Calu3 (cell line): ENCODE results near the gene FKBP15. TPM values are rescaled to one million over a fixed set of nuclear protein-coding genes. Genes with fewer than 3 reads are reported as not detected.

Experiments
- BruUV-seq: library from RNA; stranded (reverse); fragments of 400-500 nt; replicated peaks from 2 replicates; lab custom pipeline; 2021; lab: Mats Ljungman, UMichigan
- CTCF ChIA-PET: fragments of 300-600 bp; sonication (Branson Sonifier 250); formaldehyde crosslinking; loops from one replicate; lab custom pipeline; 2022; ENCODE audit warnings: antibody characterized with exemption; lab: Charles Lee
- DNase-seq: peaks from one replicate; pipeline ENCODE4 v3.0.0; 2022
- H3K27ac Mint-ChIP-seq: one replicate; pipeline ENCODE4 v1.8.0; 2022; ENCODE audit warnings: mixed read lengths; ENCODE audit not compliant: unreplicated experiment
- H3K27me3 Mint-ChIP-seq: one replicate; pipeline ENCODE4 v1.8.0; 2022; ENCODE audit warnings: mixed read lengths; ENCODE audit not compliant: unreplicated experiment
- H3K36me3 Mint-ChIP-seq: one replicate; pipeline ENCODE4 v1.8.0; 2022; ENCODE audit warnings: mild to moderate bottlenecking, moderate library complexity, mixed read lengths; ENCODE audit not compliant: insufficient read depth, unreplicated experiment
- H3K4me1 Mint-ChIP-seq: one replicate; pipeline ENCODE4 v1.8.0; 2022; ENCODE audit warnings: mild to moderate bottlenecking, low read depth, mixed read lengths; ENCODE audit not compliant: unreplicated experiment
- H3K4me3 Mint-ChIP-seq: one replicate; pipeline ENCODE4 v1.8.0; 2022; ENCODE audit warnings: mild to moderate bottlenecking, low read depth, moderate library complexity, mixed read lengths; ENCODE audit not compliant: unreplicated experiment
- H3K9me3 Mint-ChIP-seq: one replicate; pipeline ENCODE4 v1.8.0; 2022; ENCODE audit warnings: low read depth, mixed read lengths; ENCODE audit not compliant: unreplicated experiment
- CTCF ChIP-seq: fragments of 200-600 bp; IDR thresholded peaks from one replicate; pipeline ENCODE4 v1.8.0; 2022; ENCODE audit warnings: antibody characterized with exemption; ENCODE audit not compliant: unreplicated experiment
- intact Hi-C: fragments of 100-400 bp; cut with micrococcal nuclease; formaldehyde crosslinking; loops from one replicate; pipeline ENCODE4 v1.10.0; 2022; ENCODE audit not compliant: unreplicated experiment
- total RNA-seq: library from RNA; stranded (reverse); gene quantifications from 2 replicates; pipeline ENCODE4 v1.2.3, GENCODE V29; 2022

Gene FKBP15
- total RNA-seq, 1 experiment from 2014 or later = 19.2 TPM

GRCh38 chr9:113187929-113188595 lies 33.0 kb downstream of the FKBP15 start:
- no peaks in the 10 kb centered on the region for H3K4me1 Mint-ChIP-seq
- CTCF ChIA-PET = no interaction called here
- H3K36me3 Mint-ChIP-seq = no peaks in the 10 kb centered on the region
- TF ChIP-seq CTCF = no peak
- intact Hi-C loops = no loop called here
- no peak overlapping the region for H3K4me3 Mint-ChIP-seq
- peak; percentile 1 for DNase-seq
- H3K9me3 Mint-ChIP-seq = no peaks in the 10 kb centered on the region
- no peaks in the 10 kb centered on the region for H3K27me3 Mint-ChIP-seq
- no TSS peak for BruUV-seq
- H3K27ac Mint-ChIP-seq = no peak overlapping the region

GRCh38 chr9:113186137-113186755 lies 34.8 kb downstream of the FKBP15 start:
- no peaks in the 10 kb centered on the region for H3K9me3 Mint-ChIP-seq
- intact Hi-C loops = no loop called here
- H3K4me3 Mint-ChIP-seq = no peak overlapping the region
- H3K27ac Mint-ChIP-seq = no peak overlapping the region
- DNase-seq = no peak
- H3K27me3 Mint-ChIP-seq = no peaks in the 10 kb centered on the region
- no TSS peak for BruUV-seq
- CTCF ChIA-PET = no interaction called here
- no peaks in the 10 kb centered on the region for H3K36me3 Mint-ChIP-seq
- no peak for TF ChIP-seq CTCF
- no peaks in the 10 kb centered on the region for H3K4me1 Mint-ChIP-seq

- no peak overlapping the region for H3K27ac Mint-ChIP-seq
- CTCF ChIA-PET = no interaction called here
- no peaks in the 10 kb centered on the region for H3K36me3 Mint-ChIP-seq
- no peaks in the 10 kb centered on the region for H3K9me3 Mint-ChIP-seq
- no peaks in the 10 kb centered on the region for H3K4me1 Mint-ChIP-seq
- TF ChIP-seq CTCF = no peak
- intact Hi-C loops = no loop called here
- no peaks in the 10 kb centered on the region for H3K27me3 Mint-ChIP-seq
- H3K4me3 Mint-ChIP-seq = no peak overlapping the region
- no peak for DNase-seq
- no TSS peak for BruUV-seq
These were observed 35.8 kb downstream of the FKBP15 start for GRCh38 chr9:113185271-113185670.

GRCh38 chr9:113184539-113184938 lies 36.5 kb downstream of the FKBP15 start:
- no peak for TF ChIP-seq CTCF
- intact Hi-C loops = no loop called here
- Mint-ChIP-seq H3K27me3 (no peaks in the 10 kb centered on the region), H3K4me1 (no peaks in the 10 kb centered on the region), H3K36me3 (no peaks in the 10 kb centered on the region), H3K27ac (no peak overlapping the region), H3K4me3 (no peak overlapping the region), H3K9me3 (no peaks in the 10 kb centered on the region)
- CTCF ChIA-PET = no interaction called here
- DNase-seq = no peak
- BruUV-seq = no TSS peak
